H1 (cell line): ENCODE data around the gene REPS1. TPM values are rescaled to one million over a fixed set of nuclear protein-coding genes. Genes with fewer than 3 reads are reported as not detected.

ENCODE experiments used
- RAD21 ChIP-seq, 2 experiments: IDR thresholded peaks in 1 of 2; conservative IDR thresholded peaks in 1 of 2; 2 replicates each; pipeline ENCODE4 v1.6.1; 2011; ENCODE audit warnings: low read depth in 2 of 2, low read length in 2 of 2, improper control_type of control experiment in 1 of 2, inconsistent platforms in 1 of 2, mild to moderate bottlenecking in 1 of 2, moderate library complexity in 1 of 2
- polyA plus RNA-seq, 7 experiments: library from polyadenylated mRNA; depleted of rRNA in 3 of 7; stranded (reverse) in 5 of 7; unstranded in 2 of 7; fragments of >200 nt in 5 of 7; fragments of 200-250 nt in 2 of 7; gene quantifications; 1 replicate in 5 of 7; 2 replicates in 1 of 7; 4 replicates in 1 of 7; pipeline versions ENCODE4 v1.2.1 to v1.2.3, GENCODE V29; 2011 to 2013; ENCODE audit warnings: missing spikeins in 2 of 7, mixed read lengths in 2 of 7
- total RNA-seq: library from RNA; stranded (reverse); fragmentation: NEBNext Ultra II Directional; extraction: Animal tissue kit (Norgen Biotek cat#: 25700); gene quantifications from 2 replicates; pipeline ENCODE4 v1.2.1, GENCODE V29; 2021
- TF ChIP-seq, protein P1 (sequence below): fragments of 300-600 bp; sonication (generic); IDR thresholded peaks from 2 replicates; pipeline ENCODE4 v1.7.1; 2012; ENCODE audit warnings: low read length, moderate library complexity, mild to moderate bottlenecking, inconsistent platforms; ENCODE audit not compliant: insufficient replicate concordance

The REPS1 gene
- total and polyA plus RNA-seq, 2 of the 8 experiments (the other 6 are each of a cell fraction or from before 2014, with no cell fraction given) = 52.1 to 68.9 TPM

DNA sequence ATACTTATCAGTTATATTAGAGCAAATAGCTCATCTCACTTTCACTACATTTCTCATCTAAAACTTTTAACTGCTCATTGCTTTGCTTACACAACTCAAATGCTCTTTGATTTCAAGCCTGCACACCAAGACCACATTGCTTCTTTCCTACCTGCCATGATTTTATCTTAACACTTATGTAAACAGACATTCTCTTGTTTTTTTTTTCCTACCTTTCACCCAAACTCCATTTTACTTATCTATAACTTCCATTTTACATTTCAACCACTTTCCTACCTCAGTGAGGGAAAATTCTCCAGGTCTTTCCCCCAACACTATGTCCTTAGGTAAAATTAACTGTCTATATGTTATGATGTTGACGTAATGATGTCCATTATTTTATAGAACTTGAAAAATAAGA lies 24.0 kb downstream of the REPS1 start (continued):
- TF ChIP-seq, protein P1, sequence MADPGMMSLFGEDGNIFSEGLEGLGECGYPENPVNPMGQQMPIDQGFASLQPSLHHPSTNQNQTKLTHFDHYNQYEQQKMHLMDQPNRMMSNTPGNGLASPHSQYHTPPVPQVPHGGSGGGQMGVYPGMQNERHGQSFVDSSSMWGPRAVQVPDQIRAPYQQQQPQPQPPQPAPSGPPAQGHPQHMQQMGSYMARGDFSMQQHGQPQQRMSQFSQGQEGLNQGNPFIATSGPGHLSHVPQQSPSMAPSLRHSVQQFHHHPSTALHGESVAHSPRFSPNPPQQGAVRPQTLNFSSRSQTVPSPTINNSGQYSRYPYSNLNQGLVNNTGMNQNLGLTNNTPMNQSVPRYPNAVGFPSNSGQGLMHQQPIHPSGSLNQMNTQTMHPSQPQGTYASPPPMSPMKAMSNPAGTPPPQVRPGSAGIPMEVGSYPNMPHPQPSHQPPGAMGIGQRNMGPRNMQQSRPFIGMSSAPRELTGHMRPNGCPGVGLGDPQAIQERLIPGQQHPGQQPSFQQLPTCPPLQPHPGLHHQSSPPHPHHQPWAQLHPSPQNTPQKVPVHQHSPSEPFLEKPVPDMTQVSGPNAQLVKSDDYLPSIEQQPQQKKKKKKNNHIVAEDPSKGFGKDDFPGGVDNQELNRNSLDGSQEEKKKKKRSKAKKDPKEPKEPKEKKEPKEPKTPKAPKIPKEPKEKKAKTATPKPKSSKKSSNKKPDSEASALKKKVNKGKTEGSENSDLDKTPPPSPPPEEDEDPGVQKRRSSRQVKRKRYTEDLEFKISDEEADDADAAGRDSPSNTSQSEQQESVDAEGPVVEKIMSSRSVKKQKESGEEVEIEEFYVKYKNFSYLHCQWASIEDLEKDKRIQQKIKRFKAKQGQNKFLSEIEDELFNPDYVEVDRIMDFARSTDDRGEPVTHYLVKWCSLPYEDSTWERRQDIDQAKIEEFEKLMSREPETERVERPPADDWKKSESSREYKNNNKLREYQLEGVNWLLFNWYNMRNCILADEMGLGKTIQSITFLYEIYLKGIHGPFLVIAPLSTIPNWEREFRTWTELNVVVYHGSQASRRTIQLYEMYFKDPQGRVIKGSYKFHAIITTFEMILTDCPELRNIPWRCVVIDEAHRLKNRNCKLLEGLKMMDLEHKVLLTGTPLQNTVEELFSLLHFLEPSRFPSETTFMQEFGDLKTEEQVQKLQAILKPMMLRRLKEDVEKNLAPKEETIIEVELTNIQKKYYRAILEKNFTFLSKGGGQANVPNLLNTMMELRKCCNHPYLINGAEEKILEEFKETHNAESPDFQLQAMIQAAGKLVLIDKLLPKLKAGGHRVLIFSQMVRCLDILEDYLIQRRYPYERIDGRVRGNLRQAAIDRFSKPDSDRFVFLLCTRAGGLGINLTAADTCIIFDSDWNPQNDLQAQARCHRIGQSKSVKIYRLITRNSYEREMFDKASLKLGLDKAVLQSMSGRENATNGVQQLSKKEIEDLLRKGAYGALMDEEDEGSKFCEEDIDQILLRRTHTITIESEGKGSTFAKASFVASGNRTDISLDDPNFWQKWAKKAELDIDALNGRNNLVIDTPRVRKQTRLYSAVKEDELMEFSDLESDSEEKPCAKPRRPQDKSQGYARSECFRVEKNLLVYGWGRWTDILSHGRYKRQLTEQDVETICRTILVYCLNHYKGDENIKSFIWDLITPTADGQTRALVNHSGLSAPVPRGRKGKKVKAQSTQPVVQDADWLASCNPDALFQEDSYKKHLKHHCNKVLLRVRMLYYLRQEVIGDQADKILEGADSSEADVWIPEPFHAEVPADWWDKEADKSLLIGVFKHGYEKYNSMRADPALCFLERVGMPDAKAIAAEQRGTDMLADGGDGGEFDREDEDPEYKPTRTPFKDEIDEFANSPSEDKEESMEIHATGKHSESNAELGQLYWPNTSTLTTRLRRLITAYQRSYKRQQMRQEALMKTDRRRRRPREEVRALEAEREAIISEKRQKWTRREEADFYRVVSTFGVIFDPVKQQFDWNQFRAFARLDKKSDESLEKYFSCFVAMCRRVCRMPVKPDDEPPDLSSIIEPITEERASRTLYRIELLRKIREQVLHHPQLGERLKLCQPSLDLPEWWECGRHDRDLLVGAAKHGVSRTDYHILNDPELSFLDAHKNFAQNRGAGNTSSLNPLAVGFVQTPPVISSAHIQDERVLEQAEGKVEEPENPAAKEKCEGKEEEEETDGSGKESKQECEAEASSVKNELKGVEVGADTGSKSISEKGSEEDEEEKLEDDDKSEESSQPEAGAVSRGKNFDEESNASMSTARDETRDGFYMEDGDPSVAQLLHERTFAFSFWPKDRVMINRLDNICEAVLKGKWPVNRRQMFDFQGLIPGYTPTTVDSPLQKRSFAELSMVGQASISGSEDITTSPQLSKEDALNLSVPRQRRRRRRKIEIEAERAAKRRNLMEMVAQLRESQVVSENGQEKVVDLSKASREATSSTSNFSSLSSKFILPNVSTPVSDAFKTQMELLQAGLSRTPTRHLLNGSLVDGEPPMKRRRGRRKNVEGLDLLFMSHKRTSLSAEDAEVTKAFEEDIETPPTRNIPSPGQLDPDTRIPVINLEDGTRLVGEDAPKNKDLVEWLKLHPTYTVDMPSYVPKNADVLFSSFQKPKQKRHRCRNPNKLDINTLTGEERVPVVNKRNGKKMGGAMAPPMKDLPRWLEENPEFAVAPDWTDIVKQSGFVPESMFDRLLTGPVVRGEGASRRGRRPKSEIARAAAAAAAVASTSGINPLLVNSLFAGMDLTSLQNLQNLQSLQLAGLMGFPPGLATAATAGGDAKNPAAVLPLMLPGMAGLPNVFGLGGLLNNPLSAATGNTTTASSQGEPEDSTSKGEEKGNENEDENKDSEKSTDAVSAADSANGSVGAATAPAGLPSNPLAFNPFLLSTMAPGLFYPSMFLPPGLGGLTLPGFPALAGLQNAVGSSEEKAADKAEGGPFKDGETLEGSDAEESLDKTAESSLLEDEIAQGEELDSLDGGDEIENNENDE = no peak
- TF ChIP-seq RAD21 (IDR thresholded peaks at IDR 0.05 in 1 of 2, conservative IDR thresholded peaks at IDR 0.05 in 1 of 2; ENCODE audit: low read depth in 2 of 2, low read length in 2 of 2) = no peak
